HEK293T (cell line): ENCODE results near the gene KDM6A.

Source experiments
- BHLHE40 ChIP-seq: fragments of 450-650 bp; IDR thresholded peaks from 2 replicates; pipeline ENCODE4 v1.6.1; 2016; ENCODE audit warnings: mild to moderate bottlenecking, moderate library complexity, borderline replicate concordance
- TARDBP ChIP-seq: fragments of 450-650 bp; IDR thresholded peaks from 2 replicates; pipeline ENCODE4 v1.6.1; 2016
- ZNF384 ChIP-seq: fragments of 450-650 bp; IDR thresholded peaks from 2 replicates; pipeline ENCODE4 v1.6.1; 2016

DNA sequence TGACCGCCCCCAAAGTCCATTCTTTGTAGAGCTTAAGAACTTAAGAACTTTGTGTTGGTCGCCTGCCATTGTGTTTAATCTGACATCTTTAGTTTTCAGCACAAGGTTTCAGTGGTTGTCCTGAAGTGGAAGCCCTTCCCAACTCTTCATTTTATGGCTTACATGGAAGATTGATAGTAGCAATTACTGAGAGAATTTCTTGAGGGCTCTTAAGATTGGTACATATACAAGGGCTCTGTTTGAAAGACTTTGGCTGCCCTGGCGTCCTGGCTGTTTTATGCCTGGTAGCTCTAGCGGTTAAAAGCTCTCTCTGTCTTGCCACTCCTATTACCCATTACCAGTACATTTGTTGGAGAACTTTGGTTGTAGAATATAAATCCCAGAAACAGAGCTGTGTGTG, 75.0 kb downstream of the KDM6A start:
- TF ChIP-seq BHLHE40 (no peak), TARDBP (no peak), ZNF384 (no peak)
